Stimulated activated CD8-positive, alpha-beta memory T cell treated with anti-CD3 and anti-CD28 coated beads, Interleukin-12 subunit alpha, Interleukin-12 subunit beta, amount 100 ng/mL, for 24 hours (primary cell): Measurements from ENCODE around the gene RLN3.
"Not testable (repeated sequence)": the region's sequence is repeated elsewhere in the genome, so short reads cannot be mapped to it uniquely, and the experiment has no call there.

Source experiments
- DNase-seq: peaks from one replicate; pipeline ENCODE4 v3.0.0-alpha.2; 2020; ENCODE audit errors: extremely low read depth

The RLN3 gene

GRCh38 chr19:13995017-13995728, 32.8 kb upstream of the RLN3 start:
- DNase-seq: no peak

- DNase-seq: no peak
Observed at GRCh38 chr19:13995878-13996765, 31.8 kb upstream of the RLN3 start.

GRCh38 chr19:13996928-13997630, 30.9 kb upstream of the RLN3 start:
- DNase-seq: no peak

GRCh38 chr19:13997631-13997962, 30.4 kb upstream of the RLN3 start:
- DNase-seq: no peak

- no peak for DNase-seq
Observed at GRCh38 chr19:13998426-13998825, 29.5 kb upstream of the RLN3 start.

GRCh38 chr19:13999085-13999484, 28.9 kb upstream of the RLN3 start:
- DNase-seq: no peak

GRCh38 chr19:14000691-14001375, 27.1 kb upstream of the RLN3 start:
- no peak for DNase-seq

- no peak for DNase-seq
Observed at GRCh38 chr19:14002571-14003250, 25.2 kb upstream of the RLN3 start.

- DNase-seq: no peak
Observed at GRCh38 chr19:14003251-14004055, 24.5 kb upstream of the RLN3 start.

- DNase-seq: no peak
Observed at GRCh38 chr19:14004619-14005348, 23.2 kb upstream of the RLN3 start.

- DNase-seq: peak; percentile 80
Observed at GRCh38 chr19:14005349-14006084, 22.4 kb upstream of the RLN3 start.

- DNase-seq: peak; percentile 99
Observed at GRCh38 chr19:14006085-14006765, 21.7 kb upstream of the RLN3 start, which contains the start of gene RFX1. RFX1 (minus strand) TSS chr19:14006320; CDS start chr19:13993843, 12,477 bp downstream.

- no peak for DNase-seq
Observed at GRCh38 chr19:14006766-14007562, 21.0 kb upstream of the RLN3 start.

- no peak for DNase-seq
Observed at GRCh38 chr19:14012378-14012915, 15.5 kb upstream of the RLN3 start.

- DNase-seq: no peak
Observed at GRCh38 chr19:14015524-14016035, 12.4 kb upstream of the RLN3 start.

- DNase-seq: no peak
Observed at GRCh38 chr19:14019100-14019499, 8.8 kb upstream of the RLN3 start.

GRCh38 chr19:14019739-14020138, 8.2 kb upstream of the RLN3 start:
- not testable (repeated sequence) for DNase-seq
